Stimulated activated CD8-positive, alpha-beta memory T cell treated with anti-CD3 and anti-CD28 coated beads, Interleukin-15, amount 100 ng/mL, for 1 hour (primary cell): ENCODE data around the gene LAMC3.
"Not testable (repeated sequence)": the region's sequence is repeated elsewhere in the genome, so short reads cannot be mapped to it uniquely, and the experiment has no call there.

Source experiments
- DNase-seq: peaks from one replicate; pipeline ENCODE4 v3.0.0-alpha.2; 2020; ENCODE audit warnings: low read depth

The LAMC3 gene

DNA sequence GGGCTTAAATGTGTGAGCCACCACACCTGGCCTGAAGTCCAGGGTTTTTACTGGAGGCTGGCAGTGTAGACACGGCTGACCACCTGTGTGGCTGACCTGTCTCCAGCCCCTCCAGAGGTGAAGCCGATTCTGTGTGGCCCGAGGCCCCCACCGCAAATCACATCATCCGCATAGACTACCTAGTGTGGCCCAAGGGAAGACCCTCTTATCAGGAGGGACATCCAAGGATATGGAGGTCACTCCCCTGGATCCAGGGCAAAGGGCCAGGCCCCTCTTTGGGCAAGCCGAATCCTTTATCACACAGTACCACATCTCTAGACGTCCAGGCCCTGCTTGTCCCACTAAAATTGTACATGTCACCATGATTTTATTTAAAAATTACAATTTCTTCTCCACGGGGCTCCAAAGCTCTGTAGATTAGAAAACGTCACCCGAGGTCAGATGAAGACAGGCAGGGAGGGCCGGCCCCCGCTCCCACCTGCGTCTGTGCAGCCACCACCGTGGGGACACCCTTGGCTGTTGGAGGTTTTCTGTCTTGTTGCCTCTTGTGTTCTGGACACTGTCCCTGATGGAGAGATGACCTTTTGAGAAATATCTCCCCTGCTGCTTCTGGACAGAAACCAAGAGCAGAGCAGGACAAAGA lies 20.1 kb downstream of the LAMC3 start:
- no peak for DNase-seq

DNA sequence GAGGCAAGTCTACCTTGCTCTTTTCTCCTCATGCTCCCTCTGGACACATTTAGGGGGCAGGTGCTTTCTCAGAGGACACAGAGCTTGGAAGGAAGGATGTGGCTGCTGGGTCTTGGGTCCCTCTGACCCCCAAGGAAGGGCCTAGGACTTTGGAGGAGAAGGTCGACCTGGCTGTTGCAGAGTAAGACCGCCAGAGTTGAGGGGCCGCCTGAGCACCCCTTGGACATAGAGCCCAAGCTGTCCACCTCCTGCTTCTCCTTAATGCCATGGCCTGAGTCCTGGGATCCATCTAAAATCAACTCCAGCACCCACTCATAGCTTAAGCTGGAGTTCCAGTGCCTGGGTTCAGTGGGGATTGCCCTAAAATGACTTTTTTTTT lies 20.6 kb downstream of the LAMC3 start:
- no peak for DNase-seq

DNA sequence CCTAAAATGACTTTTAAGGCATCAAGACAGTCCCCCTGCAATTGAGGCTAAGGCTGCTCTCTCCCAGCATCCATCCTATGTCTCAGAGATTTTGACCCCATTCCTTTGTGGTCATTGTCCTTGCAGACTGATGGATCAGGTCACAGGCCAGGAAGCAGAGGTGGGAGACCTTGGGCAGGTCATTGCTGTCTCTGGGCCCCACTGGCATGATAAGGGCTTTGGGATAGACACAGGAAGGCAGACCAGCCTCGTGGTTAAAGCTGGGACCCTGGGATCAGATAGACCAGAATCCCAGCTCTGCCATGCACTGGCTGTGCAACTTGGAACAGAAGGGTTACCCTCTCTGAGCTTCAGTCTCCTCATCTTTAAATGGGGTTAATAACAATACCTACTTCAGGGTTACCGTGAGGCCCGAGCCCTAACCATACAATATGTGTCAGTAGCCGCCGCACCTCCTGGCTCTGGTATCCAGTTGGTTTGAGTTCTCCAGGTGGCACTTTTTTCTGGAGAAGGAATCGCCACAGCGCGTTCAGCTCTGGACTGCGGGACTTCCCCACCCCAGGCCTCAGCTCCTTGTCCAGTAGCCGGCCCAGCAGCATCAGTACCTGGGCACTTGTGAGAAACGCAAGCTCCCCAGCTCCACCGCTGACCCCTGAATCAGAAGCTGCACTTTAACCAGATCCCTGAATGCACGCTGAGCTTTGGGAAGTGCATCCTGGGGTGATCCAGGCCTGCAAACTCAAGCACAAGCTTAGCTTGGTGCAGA lies 21.4 kb downstream of the LAMC3 start:
- no peak for DNase-seq

DNA sequence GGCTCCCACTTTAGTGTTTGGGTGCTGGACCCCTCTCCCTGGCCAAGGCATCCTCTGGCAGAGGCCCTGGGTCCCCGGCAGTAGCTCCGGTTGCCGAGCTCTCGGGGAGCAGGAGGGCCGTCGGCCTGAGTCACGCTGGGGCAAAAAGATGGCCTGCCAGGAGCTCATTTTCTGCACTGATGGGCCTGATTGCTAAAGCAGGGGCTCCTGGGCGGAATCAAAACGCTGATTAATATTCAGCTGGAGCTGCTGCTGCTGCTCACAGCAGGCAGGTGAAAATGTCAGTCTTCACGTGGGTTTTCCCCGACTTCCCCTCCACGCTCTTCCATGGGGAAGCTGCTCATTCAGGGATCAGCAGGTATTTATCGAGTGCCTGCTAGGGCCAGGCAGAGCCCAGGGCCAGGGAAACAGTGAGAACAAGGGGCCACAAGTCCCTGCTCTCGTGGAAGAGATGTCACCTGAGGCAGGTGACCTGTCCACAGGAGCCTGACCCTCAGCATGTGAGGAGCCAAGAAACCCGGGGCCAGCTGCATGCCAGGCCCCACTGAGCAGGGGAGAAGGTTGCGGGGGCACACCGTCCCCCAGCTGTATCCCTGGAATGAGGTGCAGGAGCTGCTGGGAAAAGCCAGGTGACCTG lies 22.1 kb downstream of the LAMC3 start:
- DNase-seq, result no peak

DNA sequence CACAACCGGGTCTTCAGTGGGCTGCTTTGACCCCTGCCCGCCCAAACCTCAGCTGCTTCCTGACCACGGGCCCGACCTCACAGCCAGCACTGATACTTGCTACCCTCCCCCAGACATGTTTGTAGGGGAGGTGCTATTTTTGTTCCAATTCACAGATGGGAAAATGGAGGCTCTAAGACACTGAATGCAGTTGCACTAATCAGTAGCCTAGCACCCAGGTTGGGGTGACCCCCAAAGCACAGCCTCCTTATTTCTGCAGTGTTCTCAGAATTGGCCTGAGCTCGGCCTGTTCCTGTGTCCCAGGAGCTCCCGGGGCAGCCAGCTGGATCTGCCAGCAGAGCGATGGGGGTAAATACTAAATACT lies 22.6 kb downstream of the LAMC3 start:
- no peak for DNase-seq

DNA sequence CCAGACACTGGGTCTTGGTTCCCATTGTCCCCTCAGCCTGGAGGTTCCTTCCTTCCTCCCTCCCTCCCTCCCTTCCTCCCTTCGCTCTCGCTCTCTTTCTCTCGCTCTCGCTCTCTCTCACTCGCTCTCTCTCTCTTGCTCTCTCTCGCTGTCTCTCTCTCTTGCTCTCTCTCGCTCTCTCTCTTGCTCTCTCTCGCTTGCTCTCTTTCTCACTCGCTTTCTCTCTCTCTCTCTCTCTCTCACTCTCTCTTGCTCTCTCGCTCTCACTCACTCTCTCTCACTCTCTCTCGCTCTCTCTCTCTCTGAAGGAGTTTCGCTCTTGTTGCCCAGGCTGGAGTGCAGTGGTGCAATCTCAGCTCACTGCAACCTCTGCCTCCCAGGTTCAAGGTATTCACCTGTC lies 23.4 kb downstream of the LAMC3 start:
- no peak for DNase-seq

DNA sequence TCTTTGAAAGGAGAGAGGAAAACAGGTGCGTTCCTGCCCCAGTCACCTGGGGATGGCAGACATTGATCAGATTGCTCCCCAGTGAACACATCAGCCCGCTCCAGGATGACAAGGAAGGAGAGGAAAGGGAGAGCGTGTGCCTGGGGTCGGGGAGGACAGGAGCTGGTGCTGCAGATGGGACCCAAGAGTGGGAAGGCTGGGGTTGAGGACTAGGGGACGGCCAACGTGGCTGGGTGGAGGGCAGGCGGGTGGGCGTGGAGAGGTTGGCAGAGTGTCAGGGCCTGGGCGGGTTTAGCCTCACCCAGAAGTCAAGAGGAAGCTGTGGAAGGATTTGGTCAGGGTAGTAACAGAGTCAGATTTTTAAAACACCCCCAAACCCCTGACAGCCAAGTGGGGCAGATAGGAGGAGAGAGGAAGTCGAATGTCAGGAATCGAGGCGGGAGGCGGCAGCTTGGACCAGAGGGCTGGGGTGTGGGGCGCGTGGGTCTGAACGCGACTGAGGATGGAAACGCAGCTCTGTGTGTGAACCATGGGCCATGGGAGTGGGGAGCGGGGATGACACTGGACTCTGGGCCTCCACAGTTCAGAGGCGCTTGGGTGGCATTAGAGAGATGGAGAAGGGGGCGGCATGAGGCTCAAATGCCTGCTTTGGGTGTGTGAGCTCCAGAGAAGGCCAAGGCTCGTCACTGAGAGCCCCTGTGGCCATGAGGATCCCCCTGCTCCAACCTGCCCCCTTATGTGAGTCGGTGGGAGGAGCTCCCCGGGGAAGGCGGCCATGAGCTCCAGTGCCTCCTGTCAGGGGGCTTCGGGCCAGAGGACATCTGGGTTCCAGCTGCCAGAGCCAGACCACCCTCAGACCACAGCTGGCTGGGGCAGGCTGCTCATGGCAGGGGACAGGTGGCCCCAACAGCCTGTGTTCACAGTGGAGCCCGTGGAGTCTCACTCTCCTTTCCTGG lies 24.6 kb downstream of the LAMC3 start:
- no peak for DNase-seq

DNA sequence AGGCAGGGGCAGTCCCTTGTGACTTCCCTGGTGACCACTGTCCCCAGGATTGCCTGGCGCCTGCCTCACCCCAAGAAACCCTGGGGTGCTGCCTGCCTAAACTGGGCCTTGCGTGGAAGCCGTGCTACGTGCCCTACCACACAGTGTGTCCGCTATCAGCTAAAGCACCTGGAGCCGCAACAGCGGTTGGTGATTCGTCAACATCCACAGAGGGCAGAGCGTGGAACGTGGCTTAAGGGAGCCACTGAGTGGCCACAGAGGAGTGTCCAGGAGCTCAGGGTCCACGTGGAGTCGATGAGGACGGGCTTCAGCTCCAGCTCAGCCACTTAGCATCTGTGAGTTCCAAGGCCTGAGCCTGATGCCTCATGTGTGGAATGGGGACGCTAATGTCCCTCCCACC lies 25.3 kb downstream of the LAMC3 start:
- no peak for DNase-seq

DNA sequence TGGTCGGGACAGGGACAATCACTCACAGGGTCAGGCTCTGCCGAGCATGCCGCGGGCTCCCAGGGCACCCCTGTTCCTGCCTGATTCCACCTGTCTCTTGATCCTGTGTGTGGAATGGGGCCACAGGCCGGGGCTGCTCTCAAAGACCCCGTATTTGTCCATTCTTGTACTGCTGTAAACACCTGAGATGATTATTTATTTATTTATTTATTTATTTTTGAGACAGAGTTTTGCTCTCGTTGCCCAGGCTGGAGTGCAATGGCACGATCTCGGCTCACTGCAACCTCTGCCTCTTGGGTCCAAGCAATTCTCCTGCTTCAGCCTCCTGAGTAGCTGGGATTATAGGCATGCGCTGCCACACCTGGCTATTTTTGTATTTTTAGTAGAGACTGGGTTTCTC lies 25.8 kb downstream of the LAMC3 start:
- DNase-seq, result not testable (repeated sequence)

DNA sequence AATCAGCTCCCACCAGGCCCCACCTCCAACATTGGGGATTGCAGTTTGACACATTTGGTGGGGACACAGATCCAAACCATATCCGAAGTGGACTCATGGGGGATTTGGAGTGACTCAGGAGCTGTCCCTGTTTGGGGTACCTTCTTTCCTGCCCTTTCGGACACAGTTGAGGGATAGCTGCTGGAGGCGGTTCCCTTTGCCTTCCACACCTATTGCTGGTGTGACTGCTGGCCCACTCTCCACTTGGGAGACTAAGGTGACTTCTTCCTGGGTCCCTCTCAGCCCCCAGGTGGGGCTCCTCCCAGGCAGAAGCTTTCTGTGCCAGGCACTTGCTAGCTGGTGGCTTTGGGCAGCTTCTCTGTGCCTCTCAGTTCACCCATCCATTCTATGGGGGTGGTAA lies 26.6 kb downstream of the LAMC3 start:
- no peak for DNase-seq

DNA sequence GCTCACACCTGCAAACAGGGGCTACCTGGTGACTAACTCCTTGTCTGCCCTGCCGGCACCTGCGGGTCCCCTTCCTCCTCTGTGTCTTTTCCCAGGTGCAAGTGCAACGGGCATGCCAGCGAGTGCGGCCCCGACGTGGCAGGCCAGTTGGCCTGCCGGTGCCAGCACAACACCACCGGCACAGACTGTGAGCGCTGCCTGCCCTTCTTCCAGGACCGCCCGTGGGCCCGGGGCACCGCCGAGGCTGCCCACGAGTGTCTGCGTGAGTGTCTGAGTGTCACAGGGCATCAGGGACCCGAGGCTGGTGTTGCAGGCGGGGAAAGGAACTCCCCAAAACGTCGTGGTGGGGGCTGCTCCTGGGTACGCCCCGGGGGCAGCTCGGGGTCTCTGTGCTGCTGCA lies 27.1 kb downstream of the LAMC3 start:
- DNase-seq, result no peak

DNA sequence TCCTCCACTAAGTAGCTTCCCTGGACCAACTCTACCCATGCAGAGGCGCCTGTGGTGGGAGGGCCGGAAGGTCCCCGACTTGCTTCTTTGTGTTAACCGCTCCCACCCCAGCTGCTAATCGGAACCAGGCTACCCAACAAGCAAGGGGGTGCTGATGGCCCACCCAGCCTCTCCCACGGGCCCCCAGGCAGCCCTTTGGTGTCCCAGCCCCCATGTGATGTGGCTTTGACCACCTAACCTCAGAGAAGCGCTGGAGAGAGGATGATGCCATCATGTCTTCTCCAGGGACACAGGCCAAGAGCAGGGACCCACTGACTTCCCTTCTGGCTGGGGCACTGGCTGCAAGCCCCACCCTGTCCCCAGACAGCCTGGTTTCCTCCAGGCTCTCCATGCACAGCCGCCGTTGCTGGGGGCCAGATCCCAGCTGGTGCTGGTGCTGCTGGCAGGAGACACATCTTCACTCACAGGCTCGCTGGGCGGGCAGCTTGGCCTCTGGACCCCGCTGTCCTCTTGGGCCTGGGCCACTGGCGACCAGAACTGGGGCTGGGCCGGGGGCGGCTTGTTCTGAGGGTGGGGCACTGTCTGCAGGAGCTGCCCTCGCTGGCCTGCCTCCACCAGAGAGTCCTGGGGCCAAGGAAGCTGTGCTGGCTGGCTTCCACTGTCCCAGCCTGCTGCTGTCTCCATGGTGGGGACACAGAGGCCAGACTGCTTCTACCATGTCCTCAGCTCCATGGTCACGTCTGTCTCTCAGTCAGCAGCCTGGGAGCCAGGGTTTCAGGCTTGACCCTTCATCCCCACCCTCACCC lies 27.8 kb downstream of the LAMC3 start:
- no peak for DNase-seq

DNA sequence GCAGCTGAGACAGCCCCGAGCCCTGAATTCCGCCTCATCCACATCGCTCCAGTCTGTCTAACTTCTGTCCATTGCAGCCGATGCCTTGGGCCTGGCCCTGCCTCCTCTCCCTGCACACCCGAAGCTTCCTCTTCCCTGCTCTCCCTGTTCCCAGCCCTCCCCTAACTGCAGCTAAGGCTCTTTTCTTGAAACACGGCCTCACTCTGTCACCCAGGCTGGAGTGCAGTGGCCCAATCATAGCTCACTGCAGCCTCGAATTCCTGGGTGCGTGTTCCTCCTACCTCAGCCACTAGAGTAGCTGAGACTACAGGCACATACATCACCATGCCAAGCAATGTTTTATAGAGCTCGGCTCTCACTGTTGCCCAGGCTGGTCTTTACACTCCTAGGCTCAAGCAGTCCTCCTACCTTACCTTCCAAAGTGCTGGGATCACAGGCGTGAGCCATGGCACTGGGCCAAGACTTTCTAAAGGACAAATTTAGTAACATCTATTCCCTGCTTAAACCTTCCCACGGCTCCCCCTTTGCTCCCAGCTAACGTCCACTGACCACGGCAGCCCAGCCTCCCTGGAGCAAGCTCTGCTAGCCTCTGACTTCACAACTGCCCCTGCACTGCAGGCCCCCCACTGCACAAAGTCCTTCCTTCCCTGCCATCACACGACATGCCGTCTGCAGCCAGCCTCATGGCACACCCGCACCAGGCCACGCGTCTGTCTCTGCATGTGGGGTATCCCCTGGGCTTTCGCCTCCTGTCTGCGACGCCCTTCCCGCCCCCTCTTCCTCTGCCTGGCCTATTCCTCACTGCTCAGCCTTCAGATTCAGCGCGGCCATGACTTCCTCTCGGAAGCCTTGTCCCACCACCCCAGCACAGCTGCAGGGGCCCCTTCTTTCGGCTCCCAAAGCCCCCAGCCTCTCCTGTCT lies 28.6 kb downstream of the LAMC3 start:
- DNase-seq, result no peak

DNA sequence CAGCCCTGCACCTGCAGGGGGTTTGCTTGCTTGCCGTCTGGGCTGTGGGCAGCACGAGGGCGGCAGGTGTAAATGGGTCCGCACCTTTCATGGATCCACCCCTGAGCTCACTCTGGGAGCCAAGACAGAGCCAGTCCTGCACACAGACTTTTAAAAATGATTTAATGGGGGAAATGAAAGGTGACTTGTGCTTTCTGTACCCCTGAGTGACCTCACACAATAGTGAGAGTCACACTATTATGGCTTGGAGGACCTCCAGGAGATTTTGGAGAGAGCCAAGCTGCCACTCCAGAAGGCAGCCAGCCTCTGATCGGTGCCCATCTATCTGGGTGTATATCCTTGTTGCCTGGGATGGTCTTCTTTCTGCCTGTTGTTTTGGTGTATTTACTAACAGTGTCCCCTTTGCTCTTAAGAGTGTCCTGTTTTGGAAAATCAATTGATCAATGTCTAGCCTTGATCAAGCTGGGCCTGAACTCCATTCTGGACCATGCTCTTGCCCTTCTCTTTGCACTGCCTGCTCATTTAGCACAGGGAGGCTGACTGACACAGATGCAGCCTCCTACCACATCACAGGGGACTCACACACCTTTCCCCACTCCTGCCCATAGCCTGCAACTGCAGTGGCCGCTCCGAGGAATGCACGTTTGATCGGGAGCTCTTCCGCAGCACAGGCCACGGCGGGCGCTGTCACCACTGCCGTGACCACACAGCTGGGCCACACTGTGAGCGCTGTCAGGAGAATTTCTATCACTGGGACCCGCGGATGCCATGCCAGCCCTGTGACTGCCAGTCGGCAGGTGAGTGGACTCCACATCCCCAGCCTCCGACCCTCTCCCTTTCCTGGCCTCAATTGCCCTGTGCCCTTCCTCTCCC lies 29.5 kb downstream of the LAMC3 start:
- no peak for DNase-seq

DNA sequence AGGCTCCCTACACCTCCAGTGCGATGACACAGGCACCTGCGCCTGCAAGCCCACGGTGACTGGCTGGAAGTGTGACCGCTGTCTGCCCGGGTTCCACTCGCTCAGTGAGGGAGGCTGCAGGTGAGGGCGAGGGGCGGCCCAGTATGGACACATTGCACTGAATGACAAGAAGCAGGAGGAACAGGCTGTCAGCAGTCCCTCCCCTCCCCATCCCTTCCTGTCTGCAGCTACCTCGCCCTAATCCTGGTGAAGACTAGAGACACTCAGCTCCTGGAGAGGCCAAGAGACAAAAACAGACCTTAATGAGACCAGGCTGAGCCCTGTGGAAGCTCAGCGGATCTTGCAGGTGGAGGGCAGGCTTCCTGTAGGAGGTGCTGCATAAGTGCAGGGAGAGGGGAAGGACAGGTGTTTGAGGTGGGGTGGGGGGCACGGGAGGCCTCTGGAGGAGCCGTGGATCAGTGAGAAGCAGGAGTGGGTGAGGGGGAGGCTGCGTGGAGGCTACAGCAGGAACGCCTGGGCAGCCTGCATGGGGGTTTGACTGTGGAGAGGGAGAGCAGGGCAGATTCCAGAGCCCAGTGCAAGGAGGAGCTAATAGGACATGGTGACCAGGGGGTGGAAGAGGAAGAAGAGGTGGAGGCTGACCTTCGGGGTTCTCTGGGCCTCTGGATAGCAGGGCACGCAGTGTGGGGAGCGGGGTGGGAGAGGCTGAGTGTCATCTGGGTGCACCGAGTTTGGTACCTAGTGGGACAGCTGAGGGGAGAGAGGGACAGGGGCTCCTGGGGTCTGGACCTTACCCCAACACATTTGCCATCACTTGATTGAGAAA lies 30.4 kb downstream of the LAMC3 start:
- DNase-seq, result no peak

DNA sequence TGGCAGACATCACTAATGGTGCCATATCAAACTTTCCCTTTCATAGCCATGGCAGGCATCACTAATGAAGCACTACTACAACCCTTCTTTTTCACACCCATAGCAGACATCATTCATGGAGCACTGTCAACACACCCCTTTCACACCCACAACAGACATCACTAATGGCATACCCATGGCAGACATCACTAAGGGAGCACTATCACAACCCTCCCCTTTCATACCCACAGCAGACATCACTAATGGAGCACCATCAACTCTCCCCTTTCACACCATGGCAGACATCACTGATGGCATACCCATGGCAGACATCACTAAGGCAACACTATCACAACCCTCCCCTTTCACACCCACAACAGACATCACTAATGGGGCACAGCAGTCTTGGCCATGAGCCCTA lies 33.7 kb downstream of the LAMC3 start:
- DNase-seq, result no peak

DNA sequence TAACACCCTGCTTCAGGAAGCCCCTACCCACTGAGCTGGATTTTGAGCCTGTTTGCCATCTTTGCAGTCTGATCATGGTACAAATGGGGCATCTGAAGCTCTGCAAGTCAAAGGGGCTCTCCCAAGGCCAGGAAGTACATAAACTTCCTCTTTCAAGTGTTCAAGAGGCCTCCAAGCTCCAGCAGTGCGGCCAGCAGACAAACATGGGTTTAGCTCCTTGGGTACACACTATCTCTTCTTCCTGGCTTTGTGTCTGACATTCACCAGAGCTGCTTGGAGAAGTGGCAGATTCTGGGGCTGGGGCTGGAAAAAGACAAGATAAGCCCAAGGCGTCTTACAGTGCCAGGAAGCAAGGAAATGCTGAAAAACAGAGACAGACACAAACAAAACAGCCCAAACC lies 34.1 kb downstream of the LAMC3 start:
- no peak for DNase-seq

DNA sequence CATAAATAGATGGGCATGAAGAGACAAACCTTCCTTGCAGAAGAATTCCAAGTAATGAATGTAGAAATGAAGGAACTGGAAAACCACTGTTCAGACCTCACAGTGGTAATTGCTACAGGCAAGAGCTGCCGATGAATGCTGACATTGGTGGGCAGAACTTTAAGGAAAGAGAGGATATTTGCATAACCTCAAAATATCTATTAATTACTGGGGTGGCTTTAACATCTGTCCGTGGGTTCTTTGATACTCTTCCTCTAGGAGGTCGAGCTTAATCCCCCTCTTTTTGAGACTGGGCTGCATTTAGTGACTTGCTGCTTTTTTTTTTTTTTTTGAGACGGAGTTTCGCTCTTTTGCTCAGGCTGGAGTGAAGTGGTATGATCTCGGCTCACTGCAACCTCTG lies 34.7 kb downstream of the LAMC3 start:
- DNase-seq, result no peak
